ENCODE measurements around the gene ERGIC1. TPM values are rescaled to one million over a fixed set of nuclear protein-coding genes. Genes with fewer than 3 reads are reported as not detected.

ERGIC1 gene
- total RNA-seq, 1 experiment from 2014 or later: 89.8 TPM

DNA sequence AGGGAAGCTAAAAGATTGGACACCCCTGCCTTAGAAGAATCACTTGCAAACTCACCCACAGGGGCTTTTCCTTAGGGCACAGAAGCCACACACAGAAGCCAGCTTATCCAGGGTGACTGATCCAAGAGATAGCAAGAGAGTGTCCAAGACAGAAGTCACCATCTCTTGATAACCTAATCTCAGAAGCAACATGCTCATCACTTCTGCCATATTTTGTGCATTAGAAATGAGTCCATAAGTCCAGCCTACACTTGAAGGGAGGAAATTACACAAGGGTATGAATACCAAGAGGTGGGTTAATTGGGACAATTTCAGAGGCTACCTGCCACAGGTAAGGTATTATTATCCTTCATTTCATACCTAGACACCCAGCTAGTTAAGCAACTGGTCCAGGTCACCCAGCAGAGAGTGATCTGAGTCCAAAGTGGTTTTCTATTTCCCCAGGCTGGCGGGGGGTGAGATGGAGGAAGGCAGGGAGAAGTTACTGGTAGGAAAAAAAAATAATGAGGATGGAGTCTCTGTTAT is 3.7 kb upstream of the ERGIC1 start (continued):
- TF ChIP-seq, protein P1, sequence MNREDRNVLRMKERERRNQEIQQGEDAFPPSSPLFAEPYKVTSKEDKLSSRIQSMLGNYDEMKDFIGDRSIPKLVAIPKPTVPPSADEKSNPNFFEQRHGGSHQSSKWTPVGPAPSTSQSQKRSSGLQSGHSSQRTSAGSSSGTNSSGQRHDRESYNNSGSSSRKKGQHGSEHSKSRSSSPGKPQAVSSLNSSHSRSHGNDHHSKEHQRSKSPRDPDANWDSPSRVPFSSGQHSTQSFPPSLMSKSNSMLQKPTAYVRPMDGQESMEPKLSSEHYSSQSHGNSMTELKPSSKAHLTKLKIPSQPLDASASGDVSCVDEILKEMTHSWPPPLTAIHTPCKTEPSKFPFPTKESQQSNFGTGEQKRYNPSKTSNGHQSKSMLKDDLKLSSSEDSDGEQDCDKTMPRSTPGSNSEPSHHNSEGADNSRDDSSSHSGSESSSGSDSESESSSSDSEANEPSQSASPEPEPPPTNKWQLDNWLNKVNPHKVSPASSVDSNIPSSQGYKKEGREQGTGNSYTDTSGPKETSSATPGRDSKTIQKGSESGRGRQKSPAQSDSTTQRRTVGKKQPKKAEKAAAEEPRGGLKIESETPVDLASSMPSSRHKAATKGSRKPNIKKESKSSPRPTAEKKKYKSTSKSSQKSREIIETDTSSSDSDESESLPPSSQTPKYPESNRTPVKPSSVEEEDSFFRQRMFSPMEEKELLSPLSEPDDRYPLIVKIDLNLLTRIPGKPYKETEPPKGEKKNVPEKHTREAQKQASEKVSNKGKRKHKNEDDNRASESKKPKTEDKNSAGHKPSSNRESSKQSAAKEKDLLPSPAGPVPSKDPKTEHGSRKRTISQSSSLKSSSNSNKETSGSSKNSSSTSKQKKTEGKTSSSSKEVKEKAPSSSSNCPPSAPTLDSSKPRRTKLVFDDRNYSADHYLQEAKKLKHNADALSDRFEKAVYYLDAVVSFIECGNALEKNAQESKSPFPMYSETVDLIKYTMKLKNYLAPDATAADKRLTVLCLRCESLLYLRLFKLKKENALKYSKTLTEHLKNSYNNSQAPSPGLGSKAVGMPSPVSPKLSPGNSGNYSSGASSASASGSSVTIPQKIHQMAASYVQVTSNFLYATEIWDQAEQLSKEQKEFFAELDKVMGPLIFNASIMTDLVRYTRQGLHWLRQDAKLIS (CRISPR knock-in tag; IDR thresholded peaks at IDR 0.05; ENCODE audit: borderline replicate concordance): no peak

DNA sequence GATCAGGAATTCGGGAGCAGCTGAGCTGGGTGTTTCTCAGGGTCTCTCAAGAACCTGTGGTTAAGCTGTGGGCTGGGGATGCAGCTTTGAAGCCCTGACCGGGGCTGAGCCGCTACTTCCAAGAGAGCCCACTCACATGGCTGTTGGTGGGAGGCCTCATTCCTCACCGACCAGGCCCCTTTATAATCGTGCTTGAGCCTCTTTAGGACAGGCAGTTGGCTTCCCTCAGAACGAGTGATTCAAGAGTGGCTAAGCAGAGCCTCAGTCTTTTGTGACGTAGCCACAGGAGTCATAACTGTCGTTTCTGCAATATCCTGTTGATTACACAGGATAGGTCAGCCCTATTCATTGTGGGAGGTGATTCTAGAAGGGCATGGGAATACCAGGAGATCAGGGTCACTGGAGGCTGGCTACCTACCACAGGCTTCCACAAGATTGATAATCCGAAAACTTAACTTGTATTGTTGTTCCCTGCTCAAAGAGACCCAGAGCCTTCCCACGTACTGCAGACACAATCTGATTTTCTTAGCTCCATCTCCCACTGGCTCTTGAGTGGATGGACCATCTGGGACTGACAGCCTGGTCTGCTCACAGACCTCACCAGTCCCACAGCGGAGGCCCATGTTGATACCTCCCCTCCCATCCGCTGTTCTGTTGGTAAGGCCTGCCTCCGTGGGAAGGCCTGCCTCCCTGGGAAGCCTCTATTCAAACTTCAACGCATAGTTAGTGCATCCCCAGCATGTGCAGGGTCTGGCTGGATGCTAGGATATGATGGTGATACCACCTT is 3.0 kb upstream of the ERGIC1 start:
- POLR2A ChIA-PET: no interaction called here
- Mint-ChIP-seq H3K27ac (no peak overlapping the region), H3K4me3 (no peak overlapping the region), H3K36me3 (no peaks in the 10 kb centered on the region), H3K27me3 (ENCODE audit: low read depth) (peaks cover 4% of the 10 kb centered on the region), H3K9me3 (0 out of 2 replicates have a peak, but pooled peaks cover 5% of the 10 kb centered on the region), H3K4me1 (peaks cover 29% of the 10 kb centered on the region)
- CTCF ChIA-PET: interaction anchor here (1.5 kb wide), 1 partner anchor 116 kb away, joined by 3 read pairs; no protein-coding TSS in a partner anchor
- TF ChIP-seq CREB1 (CRISPR knock-in tag; IDR thresholded peaks at IDR 0.05): no peak
- no peak for TF ChIP-seq MXD4 (CRISPR knock-in tag; IDR thresholded peaks at IDR 0.05; ENCODE audit: borderline replicate concordance)
- TF ChIP-seq SMAD4 (CRISPR knock-in tag; IDR thresholded peaks at IDR 0.05): no peak
- TF ChIP-seq, protein P2, sequence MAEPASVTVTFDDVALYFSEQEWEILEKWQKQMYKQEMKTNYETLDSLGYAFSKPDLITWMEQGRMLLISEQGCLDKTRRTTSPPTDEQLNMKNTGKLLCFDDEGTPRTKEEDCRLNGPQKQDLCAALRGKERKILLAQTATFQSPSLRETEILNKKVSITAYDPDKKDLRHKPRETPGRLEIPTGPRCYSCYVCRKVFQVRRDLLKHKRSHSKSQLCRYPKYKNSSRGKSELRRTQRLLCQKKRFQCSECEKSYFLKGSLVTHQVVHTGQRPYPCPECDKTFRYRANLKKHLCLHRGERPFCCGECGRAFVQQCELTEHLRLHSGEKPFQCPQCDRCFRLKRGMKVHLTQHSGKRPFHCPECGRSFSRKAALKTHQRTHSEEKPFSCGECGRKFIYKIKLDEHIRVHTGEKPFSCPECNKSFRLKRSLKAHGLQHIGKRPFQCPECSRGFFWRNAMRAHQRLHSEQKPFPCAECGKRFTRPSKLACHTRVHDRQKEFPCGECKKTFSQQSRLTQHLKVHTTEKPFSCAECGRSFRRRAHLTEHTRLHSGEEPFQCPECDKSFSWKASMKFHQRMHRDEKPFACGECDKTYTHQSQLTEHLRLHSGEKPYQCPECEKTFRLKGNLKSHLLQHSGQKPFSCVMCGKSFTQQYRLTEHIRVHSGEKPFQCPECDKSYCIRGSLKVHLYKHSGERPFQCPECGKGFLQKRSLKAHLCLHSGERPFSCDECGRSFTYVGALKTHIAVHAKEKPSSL (CRISPR knock-in tag; conservative IDR thresholded peaks at IDR 0.05): no peak
- no peak for TF ChIP-seq JAZF1 (CRISPR knock-in tag; IDR thresholded peaks at IDR 0.05)
- TF ChIP-seq CREM (CRISPR knock-in tag; IDR thresholded peaks at IDR 0.05): no peak
- ATAC-seq: no peak
- DNase-seq (ENCODE audit: low spot score): no peak

DNA sequence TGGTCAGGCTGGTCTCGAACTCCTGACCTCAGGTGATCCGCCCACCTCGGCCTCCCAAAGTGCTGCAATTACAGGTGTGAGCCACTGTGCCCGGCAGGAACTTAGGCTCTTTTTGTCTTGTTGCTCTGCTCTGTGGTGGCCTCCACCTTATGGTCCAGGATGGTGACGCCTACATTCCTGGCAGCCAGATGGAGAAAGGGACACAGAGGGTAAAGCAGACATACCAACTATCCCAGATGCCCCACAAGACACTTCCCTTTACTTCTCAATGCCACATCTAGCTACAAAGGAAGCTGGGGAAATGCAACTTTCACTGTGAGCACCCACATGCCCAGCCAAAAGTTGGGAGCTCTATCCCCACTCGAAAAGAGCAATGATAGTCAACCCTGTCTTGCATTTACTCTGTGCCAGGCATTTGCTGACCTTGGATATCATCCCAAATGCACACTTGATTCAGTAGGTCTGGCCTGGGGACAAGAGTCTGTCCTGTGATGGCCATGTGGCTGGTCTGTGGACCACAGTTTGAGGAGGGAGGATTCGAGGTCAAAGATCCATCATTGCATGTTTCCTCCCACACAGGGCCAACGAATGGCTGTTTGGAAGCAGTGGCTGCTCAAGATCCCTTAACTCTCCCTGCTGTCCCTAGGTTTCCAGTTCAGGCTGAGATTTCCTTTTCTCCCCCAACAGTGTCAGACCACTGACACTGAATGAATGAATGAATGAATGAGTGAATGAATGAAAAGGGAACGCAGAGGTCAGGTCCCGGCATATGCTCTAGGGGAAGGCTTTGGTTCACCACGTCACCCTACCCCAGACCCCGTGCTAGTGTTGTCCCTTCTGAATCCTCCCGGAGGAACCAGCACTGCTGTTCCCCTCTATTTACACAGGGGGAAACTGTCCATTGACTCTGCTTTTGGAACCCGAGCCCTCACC is 1.4 kb upstream of the ERGIC1 start:
- Mint-ChIP-seq H3K4me3 (peak overlapping the region; percentile 78), H3K9me3 (no peaks in the 10 kb centered on the region), H3K27ac (peak overlapping the region; percentile 97), H3K27me3 (ENCODE audit: low read depth) (no peaks in the 10 kb centered on the region; the same call in 1 of the 2 replicates), H3K36me3 (no peaks in the 10 kb centered on the region), H3K4me1 (peaks cover 42% of the 10 kb centered on the region)
- DNase-seq (ENCODE audit: low spot score): no peak
- TF ChIP-seq GABPB1 (CRISPR knock-in tag; IDR thresholded peaks at IDR 0.05): peak; percentile 50; the same call in 1 of the 2 replicates
- no peak for TF ChIP-seq FOXP1 (CRISPR knock-in tag; IDR thresholded peaks at IDR 0.05; ENCODE audit: borderline replicate concordance)
- no peak for ATAC-seq
- CTCF ChIA-PET: interaction anchor here (3.9 kb wide), 1 partner anchor 61 kb away, joined by 20 read pairs; the partner anchor contains the start of gene DUSP1
- POLR2A ChIA-PET: no interaction called here

DNA sequence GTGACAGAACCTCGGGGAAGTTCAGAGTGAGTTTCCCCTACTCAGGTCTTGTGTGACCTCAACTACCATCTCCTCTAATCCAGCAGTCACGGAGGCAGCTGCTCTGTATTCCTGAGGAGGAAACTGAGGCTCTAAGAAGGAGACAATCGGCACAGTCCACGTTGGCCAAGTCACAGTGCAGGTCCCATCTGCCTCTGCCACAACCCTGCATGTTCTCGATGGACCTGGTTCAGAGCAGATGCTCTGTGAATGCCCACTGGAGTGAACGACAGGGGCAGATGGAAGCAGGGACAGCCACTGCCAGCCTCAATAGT is 722 bp upstream of the ERGIC1 start:
- POLR2A ChIA-PET: no interaction called here
- TF ChIP-seq, protein P3, sequence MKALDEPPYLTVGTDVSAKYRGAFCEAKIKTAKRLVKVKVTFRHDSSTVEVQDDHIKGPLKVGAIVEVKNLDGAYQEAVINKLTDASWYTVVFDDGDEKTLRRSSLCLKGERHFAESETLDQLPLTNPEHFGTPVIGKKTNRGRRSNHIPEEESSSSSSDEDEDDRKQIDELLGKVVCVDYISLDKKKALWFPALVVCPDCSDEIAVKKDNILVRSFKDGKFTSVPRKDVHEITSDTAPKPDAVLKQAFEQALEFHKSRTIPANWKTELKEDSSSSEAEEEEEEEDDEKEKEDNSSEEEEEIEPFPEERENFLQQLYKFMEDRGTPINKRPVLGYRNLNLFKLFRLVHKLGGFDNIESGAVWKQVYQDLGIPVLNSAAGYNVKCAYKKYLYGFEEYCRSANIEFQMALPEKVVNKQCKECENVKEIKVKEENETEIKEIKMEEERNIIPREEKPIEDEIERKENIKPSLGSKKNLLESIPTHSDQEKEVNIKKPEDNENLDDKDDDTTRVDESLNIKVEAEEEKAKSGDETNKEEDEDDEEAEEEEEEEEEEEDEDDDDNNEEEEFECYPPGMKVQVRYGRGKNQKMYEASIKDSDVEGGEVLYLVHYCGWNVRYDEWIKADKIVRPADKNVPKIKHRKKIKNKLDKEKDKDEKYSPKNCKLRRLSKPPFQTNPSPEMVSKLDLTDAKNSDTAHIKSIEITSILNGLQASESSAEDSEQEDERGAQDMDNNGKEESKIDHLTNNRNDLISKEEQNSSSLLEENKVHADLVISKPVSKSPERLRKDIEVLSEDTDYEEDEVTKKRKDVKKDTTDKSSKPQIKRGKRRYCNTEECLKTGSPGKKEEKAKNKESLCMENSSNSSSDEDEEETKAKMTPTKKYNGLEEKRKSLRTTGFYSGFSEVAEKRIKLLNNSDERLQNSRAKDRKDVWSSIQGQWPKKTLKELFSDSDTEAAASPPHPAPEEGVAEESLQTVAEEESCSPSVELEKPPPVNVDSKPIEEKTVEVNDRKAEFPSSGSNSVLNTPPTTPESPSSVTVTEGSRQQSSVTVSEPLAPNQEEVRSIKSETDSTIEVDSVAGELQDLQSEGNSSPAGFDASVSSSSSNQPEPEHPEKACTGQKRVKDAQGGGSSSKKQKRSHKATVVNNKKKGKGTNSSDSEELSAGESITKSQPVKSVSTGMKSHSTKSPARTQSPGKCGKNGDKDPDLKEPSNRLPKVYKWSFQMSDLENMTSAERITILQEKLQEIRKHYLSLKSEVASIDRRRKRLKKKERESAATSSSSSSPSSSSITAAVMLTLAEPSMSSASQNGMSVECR (CRISPR knock-in tag; IDR thresholded peaks at IDR 0.05; ENCODE audit: borderline replicate concordance): no peak
- TF ChIP-seq GRHL2 (CRISPR knock-in tag; IDR thresholded peaks at IDR 0.05; ENCODE audit: insufficient replicate concordance, severe bottlenecking) (no peak), SOX15 (CRISPR knock-in tag; IDR thresholded peaks at IDR 0.05) (no peak), NR2C2 (CRISPR knock-in tag; IDR thresholded peaks at IDR 0.05) (no peak)
- TF ChIP-seq, protein P4, sequence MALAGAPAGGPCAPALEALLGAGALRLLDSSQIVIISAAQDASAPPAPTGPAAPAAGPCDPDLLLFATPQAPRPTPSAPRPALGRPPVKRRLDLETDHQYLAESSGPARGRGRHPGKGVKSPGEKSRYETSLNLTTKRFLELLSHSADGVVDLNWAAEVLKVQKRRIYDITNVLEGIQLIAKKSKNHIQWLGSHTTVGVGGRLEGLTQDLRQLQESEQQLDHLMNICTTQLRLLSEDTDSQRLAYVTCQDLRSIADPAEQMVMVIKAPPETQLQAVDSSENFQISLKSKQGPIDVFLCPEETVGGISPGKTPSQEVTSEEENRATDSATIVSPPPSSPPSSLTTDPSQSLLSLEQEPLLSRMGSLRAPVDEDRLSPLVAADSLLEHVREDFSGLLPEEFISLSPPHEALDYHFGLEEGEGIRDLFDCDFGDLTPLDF (CRISPR knock-in tag; IDR thresholded peaks at IDR 0.05): no peak

More for the DNA sequence above, 722 bp upstream of the ERGIC1 start:
- H3K36me3 Mint-ChIP-seq: no peaks in the 10 kb centered on the region
- CTCF ChIA-PET: interaction anchor here (3.9 kb wide), 1 partner anchor 62 kb away, joined by 20 read pairs; the partner anchor contains the start of gene DUSP1
- H3K9me3 Mint-ChIP-seq: no peaks in the 10 kb centered on the region
- no peak for DNase-seq (ENCODE audit: low spot score)
- no peak for ATAC-seq
- H3K27me3 Mint-ChIP-seq (ENCODE audit: low read depth): no peaks in the 10 kb centered on the region; the same call in 1 of the 2 replicates
- H3K4me3 Mint-ChIP-seq: peak overlapping the region; percentile 78
- peak overlapping the region; percentile 97 for H3K27ac Mint-ChIP-seq
- peaks cover 35% of the 10 kb centered on the region for H3K4me1 Mint-ChIP-seq
